Measurements from ENCODE around the gene TTC13. TPM values are rescaled to one million over a fixed set of nuclear protein-coding genes. Genes with fewer than 3 reads are reported as not detected.

Gene TTC13
- total RNA-seq, 1 donor from 2014 or later = 17.0 TPM

GRCh38 chr1:230877924-230878590 lies 100.6 kb downstream of the TTC13 start:
- H3K9me3 ChIP-seq = no peaks in the 10 kb centered on the region
- ATAC-seq (no peak), DNase-seq (no peak)
- no peak overlapping the region for H3K4me3 ChIP-seq
- no peaks in the 10 kb centered on the region for H3K27me3 ChIP-seq (ENCODE audit: low read depth)
- H3K36me3 ChIP-seq = no peaks in the 10 kb centered on the region
- intact Hi-C loops (cut with DNase I) = no loop called here
- no peak overlapping the region for H3K27ac ChIP-seq
- H3K4me1 ChIP-seq = no peaks in the 10 kb centered on the region
- no peak for TF ChIP-seq CTCF (IDR thresholded peaks at IDR 0.05)

DNA sequence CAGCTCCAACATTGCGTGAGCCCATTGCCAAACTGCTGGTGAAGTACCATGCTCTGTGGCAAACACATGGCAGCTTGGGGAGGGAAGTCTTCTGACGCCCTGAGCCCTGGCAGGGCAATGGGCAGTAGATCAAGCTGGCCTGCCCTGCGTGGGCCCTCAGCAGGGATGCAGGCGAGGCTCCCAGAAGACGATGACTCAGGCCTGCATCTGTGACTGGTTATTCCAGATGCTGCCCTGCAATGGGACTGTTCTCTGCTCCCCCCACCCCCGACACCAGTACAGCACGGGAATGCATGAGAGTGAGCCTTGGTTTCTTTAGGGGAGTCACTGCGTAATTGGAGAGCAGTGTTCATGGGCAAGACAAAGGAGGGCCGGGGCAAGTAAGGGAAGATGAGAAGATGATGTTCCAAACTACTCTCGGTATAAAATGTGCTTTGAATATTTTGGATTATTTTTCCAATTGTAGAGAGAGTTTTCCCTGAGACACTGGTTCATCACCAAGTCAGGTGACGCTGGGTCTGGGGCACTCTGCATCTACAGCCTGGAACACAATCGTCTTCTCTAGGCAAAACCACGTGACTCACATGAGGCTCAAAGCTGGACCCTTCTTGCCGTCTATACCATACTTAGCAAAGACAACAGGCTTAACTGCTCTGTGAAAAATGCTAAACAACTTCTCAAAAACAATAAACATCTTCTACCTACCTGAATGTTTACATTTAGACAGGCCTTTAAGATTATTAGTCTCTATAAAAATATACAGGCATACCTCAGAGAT lies 101.3 kb downstream of the TTC13 start:
- no peaks in the 10 kb centered on the region for H3K9me3 ChIP-seq
- intact Hi-C loops (cut with DNase I) = no loop called here
- DNase-seq (no peak), ATAC-seq (no peak)
- H3K36me3 ChIP-seq = no peaks in the 10 kb centered on the region
- TF ChIP-seq CTCF (IDR thresholded peaks at IDR 0.05) = no peak
- H3K4me1 ChIP-seq = no peaks in the 10 kb centered on the region
- H3K4me3 ChIP-seq = no peak overlapping the region
- no peak overlapping the region for H3K27ac ChIP-seq
- H3K27me3 ChIP-seq (ENCODE audit: low read depth) = no peaks in the 10 kb centered on the region

DNA sequence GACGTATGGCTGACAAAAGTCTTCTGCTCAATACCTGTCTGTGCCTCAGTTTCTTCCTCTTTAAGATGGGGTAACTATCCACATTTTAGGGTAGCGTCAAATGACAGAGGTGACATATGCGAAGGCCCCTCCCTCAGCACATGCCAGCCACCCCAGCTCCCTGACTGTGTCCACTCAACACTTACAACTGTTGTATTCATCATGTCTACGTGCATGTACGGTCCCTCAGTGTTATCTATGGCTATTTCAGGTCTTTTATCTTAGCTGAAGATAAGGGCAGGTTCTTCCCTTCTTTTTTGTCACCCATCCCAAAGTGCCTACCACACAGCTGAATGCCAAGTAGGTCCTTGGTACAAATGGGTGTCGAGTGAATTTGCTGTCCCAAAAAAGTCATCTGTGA lies 102.0 kb downstream of the TTC13 start:
- ATAC-seq = no peak
- Histone ChIP-seq H3K9me3 (no peaks in the 10 kb centered on the region), H3K36me3 (no peaks in the 10 kb centered on the region), H3K4me1 (no peaks in the 10 kb centered on the region), H3K27me3 (ENCODE audit: low read depth) (no peaks in the 10 kb centered on the region), H3K4me3 (no peak overlapping the region), H3K27ac (no peak overlapping the region)
- intact Hi-C loops (cut with DNase I) = no loop called here
- DNase-seq = no peak
- TF ChIP-seq CTCF (IDR thresholded peaks at IDR 0.05) = no peak

DNA sequence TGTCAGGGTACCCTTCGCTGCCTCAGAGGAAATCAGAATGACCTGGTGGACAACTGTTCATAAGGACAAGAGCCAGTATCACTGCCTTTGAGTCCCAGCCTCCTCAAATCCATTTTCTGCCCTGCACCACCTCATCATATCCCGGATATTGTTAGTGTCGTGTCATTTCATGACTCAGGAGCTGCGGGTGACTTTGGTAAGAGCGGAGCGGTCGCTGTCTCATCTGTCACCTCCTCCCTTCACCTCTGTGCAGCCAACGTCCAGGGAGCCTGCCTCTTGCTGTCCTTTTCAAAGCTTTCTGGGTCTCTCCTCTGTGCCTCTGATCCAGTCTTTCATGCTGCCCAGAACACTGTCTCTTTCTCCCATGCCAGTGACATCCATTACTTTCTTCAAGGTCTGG lies 103.3 kb downstream of the TTC13 start:
- Histone ChIP-seq H3K9me3 (no peaks in the 10 kb centered on the region), H3K36me3 (no peaks in the 10 kb centered on the region), H3K4me1 (no peaks in the 10 kb centered on the region), H3K27me3 (ENCODE audit: low read depth) (no peaks in the 10 kb centered on the region), H3K4me3 (no peak overlapping the region), H3K27ac (no peak overlapping the region)
- intact Hi-C loops (cut with DNase I) = no loop called here
- DNase-seq (no peak), ATAC-seq (no peak)
- no peak for TF ChIP-seq CTCF (IDR thresholded peaks at IDR 0.05)

- no peak for DNase-seq
- H3K27me3 ChIP-seq (ENCODE audit: low read depth) = no peaks in the 10 kb centered on the region
- no peak overlapping the region for H3K27ac ChIP-seq
- H3K4me1 ChIP-seq = peaks cover 20% of the 10 kb centered on the region
- H3K36me3 ChIP-seq = no peaks in the 10 kb centered on the region
- intact Hi-C loops (cut with DNase I) = no loop called here
- ATAC-seq = no peak
- no peaks in the 10 kb centered on the region for H3K9me3 ChIP-seq
- TF ChIP-seq CTCF (IDR thresholded peaks at IDR 0.05) = no peak
- no peak overlapping the region for H3K4me3 ChIP-seq
Measured at GRCh38 chr1:230870916-230871315, 107.7 kb downstream of the TTC13 start.

Data from lower lobe of right lung (tissue), 2 donors.